Activated T-cell treated with anti-CD3 and anti-CD28 coated beads for 24 hours (primary cell): Measurements from ENCODE around the gene CABP7.

Source experiments
- DNase-seq: peaks from one replicate; pipeline ENCODE4 v3.0.0-alpha.2; 2020; ENCODE audit warnings: low read depth

CABP7 gene

DNA sequence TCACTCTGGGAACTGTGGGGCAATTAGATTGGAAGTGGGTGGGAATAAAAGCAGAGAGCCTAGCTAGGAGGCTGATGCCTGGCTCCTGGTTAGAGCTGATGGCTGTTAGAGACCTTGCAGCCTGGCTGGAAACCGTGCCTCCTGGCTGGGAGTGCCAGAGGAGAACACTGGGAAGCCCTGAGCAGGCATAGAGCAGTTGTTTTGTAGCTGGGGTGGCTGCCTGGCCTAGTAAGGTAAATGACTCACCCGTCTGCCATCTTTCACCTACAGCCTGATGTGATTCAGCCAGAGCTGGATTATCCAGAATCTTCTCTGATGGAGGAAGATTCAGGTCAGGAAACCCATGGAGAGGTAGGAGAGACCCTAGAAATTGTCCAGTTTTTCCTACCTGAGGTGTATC lies 53.4 kb downstream of the CABP7 start:
- no peak for DNase-seq

DNA sequence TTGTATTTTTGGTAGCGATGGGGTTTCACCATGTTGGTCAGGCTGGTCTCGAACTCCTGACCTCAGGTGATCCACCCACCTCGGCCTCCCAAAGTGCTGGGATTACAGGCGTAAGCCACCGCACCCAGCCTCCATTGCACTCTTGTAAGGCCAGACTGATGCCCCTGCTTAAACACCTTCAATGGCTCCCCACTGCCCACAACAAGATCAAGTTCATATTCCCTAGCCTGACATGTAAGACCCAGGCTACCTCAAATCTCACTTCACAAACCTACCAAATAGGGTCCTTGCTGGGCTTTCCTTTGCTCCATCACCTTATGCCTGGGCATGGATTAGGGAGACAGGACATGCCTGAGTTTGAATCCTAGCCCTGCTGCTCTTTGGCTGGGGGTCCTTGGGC lies 60.4 kb downstream of the CABP7 start:
- no peak for DNase-seq

DNA sequence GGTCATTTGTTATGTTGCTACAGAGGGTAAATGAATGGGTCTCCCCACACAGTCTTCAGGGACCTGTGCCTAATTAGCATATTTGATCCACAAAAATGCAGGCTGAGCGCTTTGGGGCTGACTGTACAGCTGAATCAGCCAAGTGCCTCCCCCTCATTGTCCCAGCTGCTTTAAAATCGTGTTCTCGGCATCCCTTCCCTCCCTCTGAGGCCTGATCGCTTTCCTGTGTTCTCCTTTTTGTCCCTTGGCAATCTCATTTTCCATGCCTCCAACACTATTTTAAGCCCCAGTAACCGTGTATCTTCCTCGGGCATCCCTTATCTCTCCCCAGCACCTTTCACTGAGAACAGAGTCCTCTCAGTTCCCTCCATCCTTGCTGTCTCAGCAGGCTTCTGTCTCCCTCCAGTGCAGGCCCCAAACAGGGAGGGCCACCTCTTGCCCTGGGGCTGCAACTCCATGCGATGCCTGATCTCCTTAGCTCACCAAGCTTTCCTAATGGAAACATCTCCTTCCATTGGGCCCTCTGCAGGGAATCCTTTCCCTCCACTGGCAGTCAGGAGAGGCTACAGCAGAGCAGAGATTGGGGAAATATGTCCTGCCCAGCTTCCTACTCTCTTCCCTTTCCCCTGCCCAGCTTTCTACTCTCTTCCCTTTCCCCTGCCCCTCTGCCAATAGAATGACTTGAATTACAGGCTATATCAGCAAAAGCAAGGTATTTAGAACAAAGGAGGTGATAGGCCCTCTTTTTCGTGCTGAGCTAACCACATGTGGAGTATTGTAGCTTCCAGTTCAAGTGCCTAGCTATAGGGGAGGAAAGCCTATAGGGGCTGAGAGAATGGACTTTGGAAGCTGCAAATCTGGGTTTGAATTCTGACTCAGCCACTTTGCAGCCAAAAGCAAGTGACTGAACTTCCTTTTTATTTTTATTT lies 61.2 kb downstream of the CABP7 start:
- no peak for DNase-seq
